Aorta (tissue), 5 donors: ENCODE measurements around the gene OR8B12. TPM values are rescaled to one million over a fixed set of nuclear protein-coding genes. Genes with fewer than 3 reads are reported as not detected.

Source experiments
- ATAC-seq: fragments of 200-7000 bp; cut with Tn5 transposase; one replicate; pipeline ENCODE4 v1.9.1; 2022; ENCODE audit warnings: moderate library complexity; ENCODE audit not compliant: low FRiP score
- DNase-seq, 2 donors: peaks; one replicate each; pipeline ENCODE4 v3.0.0-alpha.2; 2020
- H3K27ac ChIP-seq, 2 donors: one replicate each; pipeline ENCODE4 v1.5.1; 2013; ENCODE audit warnings: low read length in 2 of 2, mild to moderate bottlenecking in 2 of 2, moderate library complexity in 2 of 2, control low read depth in 1 of 2, inconsistent platforms in 1 of 2, low read depth in 1 of 2
- H3K27me3 ChIP-seq, 2 donors: one replicate each; pipeline ENCODE4 v1.6.1; 2013; ENCODE audit warnings: control low read depth in 1 of 2, low read length in 1 of 2, mild to moderate bottlenecking in 1 of 2, moderate library complexity in 1 of 2; ENCODE audit not compliant: insufficient read depth in 2 of 2, control insufficient read depth in 1 of 2
- H3K36me3 ChIP-seq, 2 donors: one replicate each; pipeline ENCODE4 v1.6.1; 2013; ENCODE audit warnings: control low read depth in 1 of 2, low read length in 1 of 2, mild to moderate bottlenecking in 1 of 2; ENCODE audit not compliant: insufficient read depth in 2 of 2, control insufficient read depth in 1 of 2
- H3K4me1 ChIP-seq, 2 donors: one replicate each; pipeline ENCODE4 v1.6.1; 2013; ENCODE audit warnings: low read length in 2 of 2, control low read depth in 1 of 2, mild to moderate bottlenecking in 1 of 2, moderate library complexity in 1 of 2; ENCODE audit not compliant: insufficient read depth in 2 of 2, control insufficient read depth in 1 of 2
- H3K4me3 ChIP-seq, 2 donors: one replicate each; pipeline ENCODE4 v1.5.1; 2013; ENCODE audit warnings: low read length in 2 of 2, control low read depth in 1 of 2, mild to moderate bottlenecking in 1 of 2
- H3K9me3 ChIP-seq: one replicate; pipeline ENCODE4 v1.6.1; 2013; ENCODE audit warnings: mild to moderate bottlenecking, low read length; ENCODE audit not compliant: control insufficient read depth
- WGBS, 2 donors: extraction: QIAGEN DNeasy Blood & Tissue Kit; methylation state at CpG; one replicate each; pipeline ENCODE4 v1.1.7; 2013; 5-methylcytosine and 5-hydroxymethylcytosine counted together
- intact Hi-C, 2 donors: fragments of 100-400 bp; cut with DNase I; formaldehyde crosslinking; loops; one replicate each; pipeline versions ENCODE4 v1.14.2 to v1.15.0; 2022
- polyA plus RNA-seq, 2 donors: library from polyadenylated mRNA; stranded (reverse); fragments of 200-250 nt; gene quantifications; one replicate each; pipeline ENCODE4 v1.2.3, GENCODE V29; 2013
- total RNA-seq, 2 donors: library from RNA; stranded (reverse); fragmentation: NEBNext Ultra II Directional; extraction: Animal tissue kit (Norgen Biotek cat#: 25700); gene quantifications; one replicate each; pipeline ENCODE4 v1.2.1, GENCODE V29; 2021
- donor health status: healthy with polysubstance abuse.
- donor health status: Bipolar disorder and iron deficiency.
- donor health status: DM: no; HTN: no; CAD: no.
- donor health status: DM: no; HTN: no; CAD: no.
- donor health status: DM: yes; HTN: yes; CAD: no.

Gene OR8B12
- total and polyA plus RNA-seq, 4 donors = not detected

DNA sequence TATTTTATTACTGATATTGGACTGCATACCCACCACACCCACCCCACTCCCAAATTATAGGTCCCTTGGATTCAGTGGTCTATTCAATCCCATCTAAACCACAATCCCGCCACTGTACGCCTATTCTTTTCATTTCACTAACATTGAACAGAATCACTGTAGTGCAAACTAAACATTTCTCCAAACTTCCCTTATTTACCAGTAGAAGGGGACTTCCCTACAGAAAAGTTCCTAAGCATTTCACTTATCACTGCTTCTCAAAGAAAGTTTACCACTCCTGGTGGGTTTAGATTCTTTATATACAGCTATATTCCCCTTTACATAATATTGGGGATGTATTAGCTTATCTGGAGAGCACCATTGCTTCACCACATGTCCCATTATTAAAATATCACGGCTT is 29.3 kb downstream of the OR8B12 start:
- H3K4me3 ChIP-seq = no peak overlapping the region
- DNase-seq (no peak), ATAC-seq (no peak)
- no peaks in the 10 kb centered on the region for H3K36me3 ChIP-seq
- H3K27me3 ChIP-seq = no peaks in the 10 kb centered on the region
- no peaks in the 10 kb centered on the region for H3K9me3 ChIP-seq
- no peaks in the 10 kb centered on the region for H3K4me1 ChIP-seq
- WGBS, 2 donors = 87 to 93% methylated on average over 3 of the region's 3 CpGs
- intact Hi-C loops = no loop called here
- H3K27ac ChIP-seq = no peak overlapping the region

GRCh38 chr11:124511745-124512144 is 31.7 kb downstream of the OR8B12 start:
- intact Hi-C loops = no loop called here

DNA sequence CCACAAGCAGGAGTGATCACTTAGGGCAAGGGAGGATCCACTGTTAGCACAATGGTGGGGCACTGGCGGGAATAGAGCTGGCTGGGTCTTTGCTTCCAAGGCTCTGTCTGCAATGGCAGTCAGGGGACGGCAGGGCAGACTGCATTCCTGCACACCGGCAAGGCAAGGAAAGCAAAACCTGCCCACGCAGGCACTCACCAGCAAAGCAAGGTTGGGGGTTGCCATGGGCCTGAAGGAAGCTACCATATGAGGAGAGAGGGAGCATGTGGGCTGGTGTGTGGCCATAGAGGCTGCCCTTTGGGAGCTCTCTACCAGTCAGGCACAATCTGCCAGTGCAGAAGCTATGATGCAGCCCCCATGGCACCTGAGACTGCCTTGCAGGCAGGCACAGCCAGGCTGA is 33.2 kb downstream of the OR8B12 start:
- intact Hi-C loops = no loop called here
- Histone ChIP-seq H3K4me3 (no peak overlapping the region), H3K36me3 (no peaks in the 10 kb centered on the region), H3K27ac (no peak overlapping the region), H3K27me3 (no peaks in the 10 kb centered on the region), H3K9me3 (peaks cover 2% of the 10 kb centered on the region), H3K4me1 (no peaks in the 10 kb centered on the region)
- peak in 1 of 2 donors; percentile 29 for DNase-seq
- peak; percentile 19 for ATAC-seq
- 64 to 73% methylated on average over 4 of the region's 4 CpGs for WGBS, 2 donors

More at GRCh38 chr11:124511745-124512144, 31.7 kb downstream of the OR8B12 start:
- DNase-seq (no peak), ATAC-seq (no peak)
- no peaks in the 10 kb centered on the region for H3K36me3 ChIP-seq
- no peaks in the 10 kb centered on the region for H3K4me1 ChIP-seq
- peaks cover 2% of the 10 kb centered on the region for H3K9me3 ChIP-seq
- no peak overlapping the region for H3K27ac ChIP-seq
- H3K27me3 ChIP-seq = no peaks in the 10 kb centered on the region
- H3K4me3 ChIP-seq = no peak overlapping the region

DNA sequence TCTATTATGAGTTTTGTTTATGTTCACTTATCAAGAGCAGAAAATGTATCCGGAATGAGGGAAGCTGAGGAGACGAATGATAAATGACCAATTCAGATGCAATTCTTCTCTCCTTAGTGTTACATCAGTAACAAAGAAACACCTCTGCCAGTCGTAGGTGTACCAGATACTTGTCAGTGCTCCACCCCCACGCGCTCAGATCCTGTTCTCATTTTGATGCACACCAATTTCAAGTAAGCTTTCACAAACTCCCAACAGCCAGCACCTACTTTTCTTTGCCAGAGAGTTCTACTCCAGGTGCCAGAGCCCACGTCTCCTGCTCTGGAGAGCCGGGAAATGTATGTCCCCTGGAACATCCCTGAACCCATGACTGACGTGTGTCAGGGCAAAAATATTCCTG is 43.7 kb downstream of the OR8B12 start:
- intact Hi-C loops = no loop called here
- H3K9me3 ChIP-seq = no peaks in the 10 kb centered on the region
- no peaks in the 10 kb centered on the region for H3K36me3 ChIP-seq
- ATAC-seq (no peak), DNase-seq (no peak)
- H3K27me3 ChIP-seq = no peaks in the 10 kb centered on the region
- WGBS, 2 donors = 70 to 74% methylated on average over 8 of the region's 8 CpGs
- H3K4me1 ChIP-seq = no peaks in the 10 kb centered on the region
- no peak overlapping the region for H3K27ac ChIP-seq
- H3K4me3 ChIP-seq = no peak overlapping the region

DNA sequence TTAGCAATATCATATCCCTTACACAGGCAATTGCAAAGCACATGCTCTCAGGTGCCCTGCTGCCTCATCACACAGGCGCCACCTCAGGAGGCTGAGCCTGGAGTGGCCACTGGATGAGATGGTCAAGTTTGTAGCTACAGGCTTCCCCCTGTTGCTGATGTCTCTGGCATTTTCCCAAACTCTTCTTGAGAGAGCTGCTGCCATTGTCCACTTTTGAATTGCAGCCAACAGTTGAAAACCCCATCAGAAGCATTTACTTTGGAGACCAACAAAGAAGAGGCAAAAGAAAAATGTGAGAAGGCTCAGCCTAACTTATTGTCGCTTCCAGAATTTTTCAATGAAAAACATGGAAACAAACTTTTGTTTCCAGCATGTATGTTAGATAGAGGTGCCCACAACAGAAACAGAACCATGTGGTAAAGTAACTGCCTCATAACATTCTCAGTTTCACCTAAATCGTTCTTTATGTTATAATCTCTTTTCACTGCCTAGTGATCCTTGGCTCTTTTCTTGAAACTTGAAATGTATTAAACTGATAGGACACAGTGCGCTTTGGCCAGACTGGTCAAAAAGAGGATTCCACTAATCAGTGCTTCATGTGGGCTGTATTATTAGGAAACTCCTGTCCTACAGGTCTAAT is 50.3 kb downstream of the OR8B12 start:
- Histone ChIP-seq H3K9me3 (no peaks in the 10 kb centered on the region), H3K27ac (no peak overlapping the region), H3K27me3 (no peaks in the 10 kb centered on the region), H3K36me3 (no peaks in the 10 kb centered on the region), H3K4me1 (no peaks in the 10 kb centered on the region), H3K4me3 (no peak overlapping the region)
- intact Hi-C loops = no loop called here
- 85 to 88% methylated on average over 4 of the region's 4 CpGs for WGBS, 2 donors
- ATAC-seq = no peak
- no peak for DNase-seq

Other genes with a start within 250 kb of the OR8B12 start
- not detected for gene OR8D1, start 229.7 kb downstream of the OR8B12 start, total RNA-seq
- gene OR8D1, start 229.7 kb downstream of the OR8B12 start, polyA plus RNA-seq = not detected
- not detected for gene OR8D2, start 223.5 kb downstream of the OR8B12 start, total RNA-seq
- gene OR8D2, start 223.5 kb downstream of the OR8B12 start, polyA plus RNA-seq = not detected
- gene OR8B2, start 159.2 kb downstream of the OR8B12 start, total RNA-seq = not detected
- not detected for gene OR8B2, start 159.2 kb downstream of the OR8B12 start, polyA plus RNA-seq
- gene OR8B3, start 144.6 kb downstream of the OR8B12 start, total RNA-seq = not detected
- gene OR8B3, start 144.6 kb downstream of the OR8B12 start, polyA plus RNA-seq = not detected
- gene OR8B4, start 118.8 kb downstream of the OR8B12 start, total RNA-seq = not detected
- gene OR8B4, start 118.8 kb downstream of the OR8B12 start, polyA plus RNA-seq = not detected
- not detected for gene OR8B8, start 98.0 kb downstream of the OR8B12 start, total RNA-seq
- not detected for gene OR8B8, start 98.0 kb downstream of the OR8B12 start, polyA plus RNA-seq
- not detected for gene OR8A1, start 26.3 kb upstream of the OR8B12 start, total RNA-seq
- not detected for gene OR8A1, start 26.3 kb upstream of the OR8B12 start, polyA plus RNA-seq
- not detected for gene PANX3, start 67.8 kb upstream of the OR8B12 start, total RNA-seq
- not detected for gene PANX3, start 67.8 kb upstream of the OR8B12 start, polyA plus RNA-seq
- gene TBRG1, start 79.2 kb upstream of the OR8B12 start, total RNA-seq = 10 to 100 TPM; 42.7 to 47.9 TPM
- 10 to 100 TPM; 20.5 to 65.4 TPM for gene TBRG1, start 79.2 kb upstream of the OR8B12 start, polyA plus RNA-seq
- gene SIAE, start 130.1 kb upstream of the OR8B12 start, total RNA-seq = 10 to 100 TPM; 11.5 to 24.8 TPM
- gene SIAE, start 130.1 kb upstream of the OR8B12 start, polyA plus RNA-seq = 10 to 100 TPM in 1 of 2 donors, 1 to 10 TPM in 1; 6.9 to 14.8 TPM
- gene SPA17, start 130.2 kb upstream of the OR8B12 start, total RNA-seq = 1 to 10 TPM; 2.7 to 3.9 TPM
- gene SPA17, start 130.2 kb upstream of the OR8B12 start, polyA plus RNA-seq = 1 to 10 TPM; 4.8 to 7.1 TPM
- 10 to 100 TPM; 33.2 to 41.1 TPM for gene NRGN, start 196.3 kb upstream of the OR8B12 start, total RNA-seq
- gene NRGN, start 196.3 kb upstream of the OR8B12 start, polyA plus RNA-seq = 10 to 100 TPM; 15.4 to 38.5 TPM
- gene VSIG2, start 208.6 kb upstream of the OR8B12 start, total RNA-seq = 1 to 10 TPM; 3.8 to 6.9 TPM
- 1 to 10 TPM; 1.9 to 3.1 TPM for gene VSIG2, start 208.6 kb upstream of the OR8B12 start, polyA plus RNA-seq
- gene ESAM, start 218.6 kb upstream of the OR8B12 start, total RNA-seq = 100 to 1,000 TPM in 1 of 2 donors, 10 to 100 TPM in 1; 95.1 to 182 TPM
- gene ESAM, start 218.6 kb upstream of the OR8B12 start, polyA plus RNA-seq = 100 to 1,000 TPM in 1 of 2 donors, 10 to 100 TPM in 1; 33.2 to 110 TPM